AG10803 (cell line): ENCODE measurements around the gene COA1.
A peak's percentile ranks its signal among the peaks of the same experiment; 100 is the strongest.
"Not testable (repeated sequence)": the region's sequence is repeated elsewhere in the genome, so short reads cannot be mapped to it uniquely, and the experiment has no call there.

ENCODE experiments used
- DNase-seq: peaks from one replicate; pipeline ENCODE4 v3.0.0; 2010; ENCODE audit warnings: low read depth
- H3K4me3 ChIP-seq: 2 replicates; pipeline ENCODE4 v1.5.1; 2011; ENCODE audit warnings: mild to moderate bottlenecking, low read length, control low read depth
- TF ChIP-seq, protein P1 (sequence below): conservative IDR thresholded peaks from 2 replicates; pipeline ENCODE4 v1.5.1; 2011; ENCODE audit warnings: mild to moderate bottlenecking, low read length, control low read depth, inconsistent platforms

Gene COA1

DNA sequence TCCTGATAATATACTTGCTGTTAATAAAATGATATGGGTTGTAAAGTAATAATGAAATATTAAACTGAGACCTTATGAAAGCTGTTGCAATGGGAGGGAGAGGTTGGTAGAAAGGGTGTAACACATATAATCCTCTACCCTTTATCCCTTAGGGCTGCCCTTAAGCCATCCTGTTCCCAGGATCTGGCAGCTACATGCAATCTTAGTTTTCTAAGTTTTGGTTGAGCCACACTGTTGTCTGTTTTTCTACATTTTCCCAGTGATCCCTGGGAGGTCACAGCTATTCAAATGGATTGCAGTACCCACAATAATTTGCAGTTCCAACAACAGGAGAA is 6.3 kb downstream of the COA1 start:
- no peak for DNase-seq
- H3K4me3 ChIP-seq: no peak overlapping the region
- TF ChIP-seq, protein P1, sequence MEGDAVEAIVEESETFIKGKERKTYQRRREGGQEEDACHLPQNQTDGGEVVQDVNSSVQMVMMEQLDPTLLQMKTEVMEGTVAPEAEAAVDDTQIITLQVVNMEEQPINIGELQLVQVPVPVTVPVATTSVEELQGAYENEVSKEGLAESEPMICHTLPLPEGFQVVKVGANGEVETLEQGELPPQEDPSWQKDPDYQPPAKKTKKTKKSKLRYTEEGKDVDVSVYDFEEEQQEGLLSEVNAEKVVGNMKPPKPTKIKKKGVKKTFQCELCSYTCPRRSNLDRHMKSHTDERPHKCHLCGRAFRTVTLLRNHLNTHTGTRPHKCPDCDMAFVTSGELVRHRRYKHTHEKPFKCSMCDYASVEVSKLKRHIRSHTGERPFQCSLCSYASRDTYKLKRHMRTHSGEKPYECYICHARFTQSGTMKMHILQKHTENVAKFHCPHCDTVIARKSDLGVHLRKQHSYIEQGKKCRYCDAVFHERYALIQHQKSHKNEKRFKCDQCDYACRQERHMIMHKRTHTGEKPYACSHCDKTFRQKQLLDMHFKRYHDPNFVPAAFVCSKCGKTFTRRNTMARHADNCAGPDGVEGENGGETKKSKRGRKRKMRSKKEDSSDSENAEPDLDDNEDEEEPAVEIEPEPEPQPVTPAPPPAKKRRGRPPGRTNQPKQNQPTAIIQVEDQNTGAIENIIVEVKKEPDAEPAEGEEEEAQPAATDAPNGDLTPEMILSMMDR: no peak

DNA sequence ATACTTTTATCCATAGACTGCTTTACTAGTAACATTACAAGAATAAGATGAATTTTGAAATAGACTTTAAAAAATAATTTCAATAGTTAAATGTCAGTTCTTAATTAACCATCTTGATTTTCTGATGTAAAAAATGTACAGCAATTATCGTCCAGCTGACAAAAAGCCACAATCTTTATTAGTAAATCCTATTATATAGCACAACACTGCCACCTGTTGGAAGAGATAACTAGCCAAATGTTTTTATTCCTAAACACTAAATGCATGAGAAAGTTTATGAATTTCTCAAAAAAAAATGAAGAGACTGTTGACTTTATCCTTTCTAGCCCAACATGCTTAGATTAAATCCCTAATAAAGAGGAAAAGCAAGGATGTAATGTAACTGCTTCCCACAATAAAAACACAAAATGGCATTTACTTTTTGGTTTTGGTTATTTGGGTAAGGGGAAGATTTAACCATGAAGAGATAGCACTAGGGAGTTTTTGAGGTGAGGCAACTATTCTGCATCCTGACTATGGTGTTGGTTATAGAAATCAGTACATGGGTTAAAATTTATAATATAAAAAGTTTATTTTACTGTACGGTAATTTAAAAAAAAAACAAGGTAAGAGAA is 8.0 kb downstream of the COA1 start:
- DNase-seq: peak; percentile 58
- no peak overlapping the region for H3K4me3 ChIP-seq
- TF ChIP-seq, protein P1: peak; percentile 70

DNA sequence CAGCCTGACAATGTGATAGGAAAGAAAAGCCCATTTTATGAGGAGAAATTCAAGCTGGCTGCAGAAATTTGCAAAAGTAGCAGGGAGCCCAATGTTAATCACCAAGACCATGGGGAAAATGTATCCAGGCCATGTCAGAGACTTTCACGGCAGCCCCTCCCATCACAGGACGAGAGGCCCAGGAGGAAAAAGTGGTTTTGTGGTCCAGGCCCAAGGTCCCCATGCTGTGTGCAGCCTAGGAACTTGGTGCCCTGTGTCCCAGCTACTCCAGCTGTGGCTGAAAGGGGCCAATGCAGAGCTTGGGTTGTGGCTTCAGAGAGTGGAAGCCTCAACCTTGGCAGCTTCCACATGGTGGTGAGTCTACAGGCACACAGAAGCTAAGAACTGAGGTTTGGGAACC is 12.7 kb downstream of the COA1 start:
- TF ChIP-seq, protein P1: no peak
- H3K4me3 ChIP-seq: no peak overlapping the region
- no peak for DNase-seq

DNA sequence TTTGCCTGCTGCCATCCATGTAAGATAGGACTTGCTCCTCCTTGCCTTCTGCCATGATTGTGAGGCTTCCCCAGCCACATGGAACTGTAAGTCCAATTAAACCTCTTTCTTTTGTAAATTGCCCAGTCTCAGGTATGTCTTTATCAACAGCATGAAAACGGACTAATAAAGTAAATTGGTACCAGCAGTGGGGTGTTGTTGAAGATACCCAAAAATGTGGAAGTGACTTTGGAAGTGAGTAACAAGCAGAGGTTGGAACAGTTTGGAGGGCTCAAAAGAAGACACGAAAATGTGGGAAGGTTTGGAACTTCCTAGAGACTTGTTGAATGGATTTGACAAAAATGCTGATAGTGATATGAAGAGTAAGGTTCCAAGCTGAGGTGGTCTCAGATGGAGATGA is 13.4 kb downstream of the COA1 start:
- H3K4me3 ChIP-seq, DNase-seq: not testable (repeated sequence)

DNA sequence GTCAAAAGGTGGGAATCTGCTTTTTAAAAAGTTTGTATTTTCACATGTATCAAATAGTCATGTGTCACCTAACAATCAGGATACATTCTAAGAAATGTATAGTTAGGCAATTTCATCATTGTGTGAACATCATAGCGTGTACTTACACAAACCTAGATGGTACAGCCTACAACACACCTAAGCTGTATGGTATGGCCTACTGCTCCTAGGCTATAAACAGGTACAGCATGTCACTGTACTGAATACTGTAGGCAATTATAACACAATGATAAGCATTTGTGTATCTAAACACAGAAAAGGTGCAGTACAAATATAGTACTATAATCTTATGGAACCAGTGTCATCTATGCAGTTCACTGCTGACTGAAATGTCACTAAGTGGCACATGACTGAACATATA is 17.8 kb downstream of the COA1 start:
- TF ChIP-seq, protein P1: no peak
- H3K4me3 ChIP-seq: no peak overlapping the region
- DNase-seq: no peak

DNA sequence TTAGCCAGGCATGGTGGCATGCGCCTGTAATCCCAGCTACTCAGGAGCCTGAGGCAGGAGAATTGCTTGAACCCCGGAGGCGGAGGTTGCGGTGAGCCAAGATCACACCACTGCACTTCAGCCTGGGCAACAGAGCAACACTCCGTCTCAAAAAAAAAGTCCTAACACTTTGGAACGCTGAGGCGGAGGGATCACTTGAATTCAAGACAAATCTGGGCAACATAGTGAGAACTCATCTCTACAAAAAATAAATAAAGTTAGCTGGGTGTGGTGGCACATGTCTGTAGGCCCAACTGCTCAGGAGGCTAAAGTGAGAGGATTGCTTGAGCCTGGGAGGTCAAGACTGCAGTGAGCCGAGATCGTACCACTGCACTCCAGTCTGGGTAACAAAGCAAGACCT is 21.3 kb downstream of the COA1 start:
- DNase-seq, H3K4me3 ChIP-seq: not testable (repeated sequence)

DNA sequence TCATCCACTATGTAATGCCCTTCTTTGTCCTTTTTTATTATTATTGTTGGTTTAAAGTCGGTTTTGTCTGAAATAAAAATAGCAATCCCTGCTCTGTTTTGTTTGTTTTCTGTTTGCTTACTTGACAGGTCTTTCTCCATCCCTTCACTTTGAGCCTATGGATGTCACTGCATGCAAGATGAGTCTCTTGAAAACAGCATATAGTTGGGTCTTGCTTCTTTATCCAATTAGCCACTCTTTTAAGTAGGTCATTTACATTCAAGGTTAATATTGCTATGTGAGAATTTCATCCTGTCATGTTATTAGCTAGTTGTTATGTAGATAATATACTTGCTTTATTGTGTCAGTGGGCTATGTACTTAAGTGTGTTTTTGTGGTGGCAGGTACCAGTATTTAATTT is 25.8 kb downstream of the COA1 start:
- TF ChIP-seq, protein P1: no peak
- no peak for DNase-seq

DNA sequence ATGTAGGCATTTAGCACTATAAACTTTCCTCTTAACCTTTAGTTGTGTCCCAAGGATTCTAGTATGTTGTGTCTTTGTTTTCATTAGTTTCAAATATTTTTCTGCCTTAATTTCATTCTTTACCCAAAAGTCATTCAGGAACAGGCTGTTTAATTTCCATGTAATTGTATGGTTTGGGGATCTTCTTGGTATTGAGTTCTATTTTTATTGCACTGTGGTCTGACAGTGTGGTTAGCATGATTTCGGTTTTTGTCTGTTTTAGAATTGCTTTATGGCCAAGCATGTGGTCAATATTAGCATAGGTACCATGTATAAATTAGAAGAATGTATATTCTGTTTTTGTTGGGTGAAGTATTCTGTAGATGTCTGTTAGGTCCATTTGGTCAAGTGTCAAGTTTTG is 26.3 kb downstream of the COA1 start:
- no peak overlapping the region for H3K4me3 ChIP-seq
- TF ChIP-seq, protein P1: no peak
- DNase-seq: no peak

More for the DNA sequence above, 25.8 kb downstream of the COA1 start:
- H3K4me3 ChIP-seq: no peak overlapping the region
